ENCODE data around the gene RERE. TPM values are rescaled to one million over a fixed set of nuclear protein-coding genes. Genes with fewer than 3 reads are reported as not detected.

RERE gene
- total RNA-seq, 2 donors from 2014 or later, result 102 to 108 TPM

DNA sequence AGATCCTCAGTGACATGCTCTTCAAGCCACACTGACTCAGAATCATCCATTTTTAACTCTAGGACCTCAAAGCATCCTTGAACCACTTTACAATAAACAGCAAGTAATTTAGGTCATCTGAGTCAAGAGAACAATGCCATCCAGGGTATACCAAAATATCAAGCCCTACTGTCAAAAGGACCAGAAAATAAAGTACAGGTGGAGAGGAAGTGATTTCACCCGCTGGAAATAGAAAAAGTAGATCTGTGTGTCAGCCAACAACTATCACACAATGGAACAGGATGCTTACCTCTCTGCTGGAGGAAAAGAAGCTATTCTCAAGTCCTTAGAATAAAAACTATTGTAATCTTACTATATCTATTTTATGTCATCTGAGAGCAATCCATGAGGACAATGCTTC lies 37.0 kb downstream of the RERE start:
- Mint-ChIP-seq H3K4me3 (no peak overlapping the region), H3K27ac (no peak overlapping the region), H3K27me3 (no peaks in the 10 kb centered on the region), H3K36me3 (ENCODE audit: low read depth) (peaks cover 2% of the 10 kb centered on the region), H3K4me1 (peaks cover 16% of the 10 kb centered on the region)
- no peak for ATAC-seq
- no peaks in the 10 kb centered on the region for H3K9me3 ChIP-seq (ENCODE audit: control insufficient read depth, low read length, poor library complexity, severe bottlenecking)
- no peak for DNase-seq

DNA sequence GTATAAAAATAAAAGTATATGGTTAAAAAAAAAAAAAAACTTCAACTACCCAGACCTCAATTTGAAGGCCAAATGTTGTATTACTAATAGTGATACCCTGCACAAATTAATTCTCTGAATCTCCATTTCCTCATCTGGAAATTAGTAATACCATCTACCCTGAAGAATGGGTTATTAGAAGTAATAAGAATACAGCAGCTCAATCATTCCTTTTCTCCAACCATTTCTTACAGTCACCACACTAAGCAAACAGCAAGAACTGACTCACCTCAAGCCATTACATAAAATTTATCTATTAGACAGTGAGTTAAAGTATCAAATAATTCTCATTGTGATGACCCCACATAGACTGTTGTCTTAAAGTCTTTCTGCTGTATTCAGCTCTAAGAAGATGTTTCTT lies 39.6 kb downstream of the RERE start:
- Mint-ChIP-seq H3K4me3 (no peak overlapping the region), H3K36me3 (ENCODE audit: low read depth) (peaks cover 2% of the 10 kb centered on the region), H3K4me1 (peaks cover 11% of the 10 kb centered on the region), H3K27me3 (no peaks in the 10 kb centered on the region), H3K27ac (no peak overlapping the region)
- no peaks in the 10 kb centered on the region for H3K9me3 ChIP-seq (ENCODE audit: control insufficient read depth, low read length, poor library complexity, severe bottlenecking)
- no peak for ATAC-seq
- DNase-seq, result no peak

GRCh38 chr1:8776104-8776503 lies 41.3 kb downstream of the RERE start:
- H3K9me3 ChIP-seq (ENCODE audit: control insufficient read depth, low read length, poor library complexity, severe bottlenecking), result no peaks in the 10 kb centered on the region
- H3K27me3 Mint-ChIP-seq, result no peaks in the 10 kb centered on the region
- no peak overlapping the region for H3K4me3 Mint-ChIP-seq
- peaks cover 5% of the 10 kb centered on the region for H3K4me1 Mint-ChIP-seq
- H3K36me3 Mint-ChIP-seq (ENCODE audit: low read depth), result no peaks in the 10 kb centered on the region
- no peak overlapping the region for H3K27ac Mint-ChIP-seq
- ATAC-seq, result no peak
- DNase-seq, result no peak

GRCh38 chr1:8767006-8767405 lies 50.4 kb downstream of the RERE start:
- H3K4me3 Mint-ChIP-seq, result no peak overlapping the region
- no peaks in the 10 kb centered on the region for H3K9me3 ChIP-seq (ENCODE audit: control insufficient read depth, low read length, poor library complexity, severe bottlenecking)
- DNase-seq (no peak), ATAC-seq (no peak)
- H3K27ac Mint-ChIP-seq, result no peak overlapping the region
- H3K36me3 Mint-ChIP-seq (ENCODE audit: low read depth), result peaks cover 2% of the 10 kb centered on the region
- peaks cover 12% of the 10 kb centered on the region for H3K4me1 Mint-ChIP-seq
- no peaks in the 10 kb centered on the region for H3K27me3 Mint-ChIP-seq

DNA sequence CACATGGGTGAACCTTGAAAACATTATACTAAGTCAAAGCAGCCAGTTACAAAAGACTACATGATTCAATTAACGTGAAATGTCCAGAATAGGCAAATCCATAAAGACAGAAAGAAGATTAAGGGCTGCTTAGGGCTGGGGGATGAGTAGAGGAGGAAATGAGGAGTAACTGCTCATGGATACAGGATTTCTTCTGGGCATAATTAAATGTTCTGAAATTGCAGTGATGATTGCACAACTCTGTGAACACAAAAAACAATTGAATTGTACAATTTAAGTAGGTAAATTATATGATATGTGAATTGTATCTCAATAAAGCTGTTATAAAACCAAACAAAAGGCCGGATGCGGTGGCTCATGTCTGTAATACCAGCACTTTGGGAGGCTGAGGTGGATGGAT lies 52.2 kb downstream of the RERE start:
- no peaks in the 10 kb centered on the region for H3K9me3 ChIP-seq (ENCODE audit: control insufficient read depth, low read length, poor library complexity, severe bottlenecking)
- H3K27ac Mint-ChIP-seq, result no peak overlapping the region
- ATAC-seq (no peak), DNase-seq (no peak)
- H3K4me1 Mint-ChIP-seq, result peaks cover 18% of the 10 kb centered on the region
- H3K4me3 Mint-ChIP-seq, result no peak overlapping the region
- H3K27me3 Mint-ChIP-seq, result no peaks in the 10 kb centered on the region
- peaks cover 2% of the 10 kb centered on the region for H3K36me3 Mint-ChIP-seq (ENCODE audit: low read depth)

GRCh38 chr1:8764293-8764937 lies 53.0 kb downstream of the RERE start:
- H3K27me3 Mint-ChIP-seq, result no peaks in the 10 kb centered on the region
- peaks cover 19% of the 10 kb centered on the region for H3K4me1 Mint-ChIP-seq
- no peak for ATAC-seq
- H3K4me3 Mint-ChIP-seq, result no peak overlapping the region
- H3K36me3 Mint-ChIP-seq (ENCODE audit: low read depth), result peaks cover 2% of the 10 kb centered on the region
- H3K9me3 ChIP-seq (ENCODE audit: control insufficient read depth, low read length, poor library complexity, severe bottlenecking), result no peaks in the 10 kb centered on the region
- no peak overlapping the region for H3K27ac Mint-ChIP-seq
- no peak for DNase-seq

DNA sequence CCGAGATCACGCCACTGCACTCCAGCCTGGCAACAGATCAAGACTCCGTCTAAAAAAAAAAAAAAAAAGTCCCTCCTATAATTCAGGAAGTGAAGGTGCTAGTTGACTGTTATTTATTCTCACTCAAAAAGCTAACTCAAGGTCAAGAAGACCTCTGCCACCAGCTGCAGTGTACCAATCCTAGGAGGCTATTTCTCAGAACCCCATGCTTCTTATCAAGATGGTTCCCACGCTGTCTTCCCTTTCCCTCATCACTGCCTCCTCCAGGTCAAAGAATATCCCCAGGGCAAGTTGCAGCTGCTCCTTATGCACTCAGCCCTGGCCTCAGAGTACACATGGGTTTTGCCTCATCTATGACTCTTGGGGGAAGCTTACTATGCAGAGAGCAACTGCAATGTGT lies 53.6 kb downstream of the RERE start:
- Mint-ChIP-seq H3K4me1 (peaks cover 19% of the 10 kb centered on the region), H3K27me3 (no peaks in the 10 kb centered on the region), H3K27ac (no peak overlapping the region), H3K36me3 (ENCODE audit: low read depth) (peaks cover 2% of the 10 kb centered on the region), H3K4me3 (no peak overlapping the region)
- ATAC-seq (no peak), DNase-seq (no peak)
- no peaks in the 10 kb centered on the region for H3K9me3 ChIP-seq (ENCODE audit: control insufficient read depth, low read length, poor library complexity, severe bottlenecking)

DNA sequence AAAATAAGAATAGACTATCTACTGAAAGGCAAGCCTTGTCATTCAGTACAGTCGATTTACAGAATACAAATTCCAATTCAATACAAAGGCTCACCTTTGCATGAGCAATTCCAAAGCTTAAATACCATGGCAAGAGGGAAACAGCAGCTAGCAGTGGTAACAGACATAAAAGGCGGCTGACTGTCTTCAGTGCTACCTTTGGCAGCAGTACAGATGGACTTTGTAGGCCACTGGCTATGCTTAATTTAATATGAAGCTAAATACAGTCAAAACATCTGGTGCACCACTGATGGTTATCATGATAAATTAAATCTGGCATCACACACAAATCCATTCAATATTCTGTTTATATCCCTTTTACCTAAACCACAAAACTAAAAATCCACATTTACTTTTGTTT lies 62.4 kb downstream of the RERE start:
- DNase-seq (no peak), ATAC-seq (no peak)
- no peaks in the 10 kb centered on the region for H3K27me3 Mint-ChIP-seq
- no peaks in the 10 kb centered on the region for H3K4me1 Mint-ChIP-seq
- H3K9me3 ChIP-seq (ENCODE audit: control insufficient read depth, low read length, poor library complexity, severe bottlenecking), result no peaks in the 10 kb centered on the region
- no peak overlapping the region for H3K4me3 Mint-ChIP-seq
- H3K27ac Mint-ChIP-seq, result no peak overlapping the region
- no peaks in the 10 kb centered on the region for H3K36me3 Mint-ChIP-seq (ENCODE audit: low read depth)

DNA sequence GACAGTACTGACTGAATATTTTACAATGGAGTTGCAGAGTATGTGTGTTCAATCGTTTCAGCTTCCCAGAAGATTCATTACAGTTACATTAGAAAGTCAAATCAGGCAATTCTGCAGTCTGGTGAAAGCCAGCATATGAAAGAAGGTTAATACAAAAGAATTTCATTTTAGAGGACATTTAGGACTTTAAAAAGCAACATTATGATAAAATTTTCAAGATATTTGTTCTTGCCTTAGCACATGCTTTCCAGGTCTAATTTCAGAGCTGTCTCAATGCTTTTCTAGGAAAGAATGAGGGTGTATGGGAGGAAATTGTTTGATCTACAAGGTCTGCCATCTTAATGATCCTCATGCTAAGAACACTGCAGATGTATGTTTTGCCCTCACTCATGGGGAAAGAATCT lies 63.2 kb downstream of the RERE start:
- no peak for ATAC-seq
- Mint-ChIP-seq H3K27ac (no peak overlapping the region), H3K36me3 (ENCODE audit: low read depth) (peaks cover 3% of the 10 kb centered on the region), H3K4me1 (peaks cover 3% of the 10 kb centered on the region), H3K27me3 (no peaks in the 10 kb centered on the region), H3K4me3 (no peak overlapping the region)
- DNase-seq, result no peak
- H3K9me3 ChIP-seq (ENCODE audit: control insufficient read depth, low read length, poor library complexity, severe bottlenecking), result no peaks in the 10 kb centered on the region

- H3K27ac Mint-ChIP-seq, result no peak overlapping the region
- H3K27me3 Mint-ChIP-seq, result no peaks in the 10 kb centered on the region
- DNase-seq (no peak), ATAC-seq (no peak)
- H3K36me3 Mint-ChIP-seq (ENCODE audit: low read depth), result peaks cover 5% of the 10 kb centered on the region
- no peak overlapping the region for H3K4me3 Mint-ChIP-seq
- H3K9me3 ChIP-seq (ENCODE audit: control insufficient read depth, low read length, poor library complexity, severe bottlenecking), result no peaks in the 10 kb centered on the region
- peaks cover 3% of the 10 kb centered on the region for H3K4me1 Mint-ChIP-seq
Observed at GRCh38 chr1:8753736-8754135, 63.7 kb downstream of the RERE start.

DNA sequence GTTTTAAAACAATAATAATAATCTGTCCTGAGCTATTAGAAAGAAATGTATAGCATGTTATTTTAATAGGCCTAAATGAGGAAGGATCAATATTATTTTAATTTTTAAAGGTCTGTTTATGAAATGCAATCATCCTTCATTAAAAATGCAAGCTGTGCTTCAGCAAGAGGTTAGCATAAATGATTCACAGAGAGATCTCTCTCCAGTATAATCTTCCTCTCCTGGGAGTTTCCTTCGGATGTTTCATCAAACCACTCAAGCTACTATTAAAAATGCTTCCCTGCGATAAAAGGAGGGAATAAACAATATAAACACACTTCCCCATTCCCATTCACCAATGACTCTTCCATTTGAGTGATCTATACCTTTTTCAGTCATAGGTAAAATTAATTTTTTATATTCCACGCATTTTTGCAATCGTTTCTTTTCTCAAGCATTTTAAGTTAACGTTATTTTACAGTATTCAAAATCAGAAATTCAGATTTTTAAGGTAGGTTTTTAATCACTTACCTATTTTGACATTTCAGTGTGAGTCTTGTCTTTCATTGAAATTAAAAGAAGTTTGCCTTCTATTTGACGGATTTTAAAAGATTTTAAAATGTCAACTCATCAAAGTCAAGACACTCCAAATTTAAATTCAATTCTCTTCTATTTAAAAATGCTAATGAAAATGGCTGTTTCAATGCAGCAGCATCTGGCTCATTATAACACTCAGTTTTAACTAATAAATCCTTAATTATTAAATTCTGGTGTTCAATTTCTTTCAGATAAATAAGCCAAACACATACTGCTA lies 64.3 kb downstream of the RERE start:
- no peak for DNase-seq
- no peaks in the 10 kb centered on the region for H3K9me3 ChIP-seq (ENCODE audit: control insufficient read depth, low read length, poor library complexity, severe bottlenecking)
- H3K27me3 Mint-ChIP-seq, result no peaks in the 10 kb centered on the region
- H3K4me3 Mint-ChIP-seq, result no peak overlapping the region
- ATAC-seq, result no peak
- H3K36me3 Mint-ChIP-seq (ENCODE audit: low read depth), result peaks cover 6% of the 10 kb centered on the region
- H3K27ac Mint-ChIP-seq, result no peak overlapping the region
- peaks cover 8% of the 10 kb centered on the region for H3K4me1 Mint-ChIP-seq

- H3K27ac Mint-ChIP-seq, result peak overlapping the region; percentile 27
- ATAC-seq (no peak), DNase-seq (no peak)
- H3K9me3 ChIP-seq (ENCODE audit: control insufficient read depth, low read length, poor library complexity, severe bottlenecking), result no peaks in the 10 kb centered on the region
- peaks cover 6% of the 10 kb centered on the region for H3K36me3 Mint-ChIP-seq (ENCODE audit: low read depth)
- no peaks in the 10 kb centered on the region for H3K27me3 Mint-ChIP-seq
- H3K4me3 Mint-ChIP-seq, result no peak overlapping the region
- H3K4me1 Mint-ChIP-seq, result peaks cover 8% of the 10 kb centered on the region
Observed at GRCh38 chr1:8752411-8752810, 65.0 kb downstream of the RERE start.

GRCh38 chr1:8751984-8752383 lies 65.5 kb downstream of the RERE start:
- peaks cover 8% of the 10 kb centered on the region for H3K4me1 Mint-ChIP-seq
- DNase-seq (no peak), ATAC-seq (no peak)
- H3K27me3 Mint-ChIP-seq, result no peaks in the 10 kb centered on the region
- H3K27ac Mint-ChIP-seq, result peak overlapping the region; percentile 27
- H3K9me3 ChIP-seq (ENCODE audit: control insufficient read depth, low read length, poor library complexity, severe bottlenecking), result no peaks in the 10 kb centered on the region
- peaks cover 6% of the 10 kb centered on the region for H3K36me3 Mint-ChIP-seq (ENCODE audit: low read depth)
- no peak overlapping the region for H3K4me3 Mint-ChIP-seq
